Measurements from ENCODE around the gene FXYD1. TPM values are rescaled to one million over a fixed set of nuclear protein-coding genes. Genes with fewer than 3 reads are reported as not detected.

Gene FXYD1
- total and polyA plus RNA-seq, 2 experiments from 2014 or later = 1.5 to 26.8 TPM

DNA sequence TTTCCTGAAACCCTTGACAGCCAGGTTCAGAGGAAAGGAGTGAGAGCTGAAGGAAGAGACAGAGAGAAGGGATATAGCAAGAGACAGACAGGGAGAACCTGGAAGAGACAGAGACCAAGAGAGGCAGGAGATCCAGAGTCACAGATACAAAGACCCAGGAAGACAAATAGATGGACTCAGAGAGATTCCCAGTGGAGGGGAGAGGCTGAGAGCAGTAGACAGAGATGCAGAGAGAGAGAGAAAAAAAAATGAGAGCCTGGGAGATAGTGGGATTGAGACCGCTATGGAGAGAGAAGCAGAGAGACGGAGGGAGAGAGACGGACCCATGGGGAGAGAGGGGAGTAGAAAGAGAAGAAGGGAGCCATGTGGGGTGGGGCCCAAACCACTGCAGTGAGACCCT lies 5.2 kb downstream of the FXYD1 start:
- Mint-ChIP-seq H3K4me1 (peaks cover 36% of the 10 kb centered on the region), H3K4me3 (peak overlapping the region; percentile 76), H3K27me3 (ENCODE audit: insufficient read depth, low read depth, poor library complexity) (peaks cover 38% of the 10 kb centered on the region), H3K36me3 (ENCODE audit: low read depth) (0 out of 3 replicates have a peak, but pooled peaks cover 3% of the 10 kb centered on the region), H3K9me3 (no peaks in the 10 kb centered on the region; the same call in 1 of the 3 replicates), H3K27ac (no peak overlapping the region)
- H3K4me2 ChIP-seq = peak overlapping the region; percentile 90
- no peak for ATAC-seq
- DNase-seq (ENCODE audit: low spot score) = no peak
- TF ChIP-seq EZH2 (IDR thresholded peaks at IDR 0.05; ENCODE audit: low read depth, unreplicated experiment) (no peak), JUNB (IDR thresholded peaks at IDR 0.05; ENCODE audit: unreplicated experiment) (no peak), ZNF114 (CRISPR knock-in tag; IDR thresholded peaks at IDR 0.05) (no peak)
- TF ChIP-seq, protein P1, sequence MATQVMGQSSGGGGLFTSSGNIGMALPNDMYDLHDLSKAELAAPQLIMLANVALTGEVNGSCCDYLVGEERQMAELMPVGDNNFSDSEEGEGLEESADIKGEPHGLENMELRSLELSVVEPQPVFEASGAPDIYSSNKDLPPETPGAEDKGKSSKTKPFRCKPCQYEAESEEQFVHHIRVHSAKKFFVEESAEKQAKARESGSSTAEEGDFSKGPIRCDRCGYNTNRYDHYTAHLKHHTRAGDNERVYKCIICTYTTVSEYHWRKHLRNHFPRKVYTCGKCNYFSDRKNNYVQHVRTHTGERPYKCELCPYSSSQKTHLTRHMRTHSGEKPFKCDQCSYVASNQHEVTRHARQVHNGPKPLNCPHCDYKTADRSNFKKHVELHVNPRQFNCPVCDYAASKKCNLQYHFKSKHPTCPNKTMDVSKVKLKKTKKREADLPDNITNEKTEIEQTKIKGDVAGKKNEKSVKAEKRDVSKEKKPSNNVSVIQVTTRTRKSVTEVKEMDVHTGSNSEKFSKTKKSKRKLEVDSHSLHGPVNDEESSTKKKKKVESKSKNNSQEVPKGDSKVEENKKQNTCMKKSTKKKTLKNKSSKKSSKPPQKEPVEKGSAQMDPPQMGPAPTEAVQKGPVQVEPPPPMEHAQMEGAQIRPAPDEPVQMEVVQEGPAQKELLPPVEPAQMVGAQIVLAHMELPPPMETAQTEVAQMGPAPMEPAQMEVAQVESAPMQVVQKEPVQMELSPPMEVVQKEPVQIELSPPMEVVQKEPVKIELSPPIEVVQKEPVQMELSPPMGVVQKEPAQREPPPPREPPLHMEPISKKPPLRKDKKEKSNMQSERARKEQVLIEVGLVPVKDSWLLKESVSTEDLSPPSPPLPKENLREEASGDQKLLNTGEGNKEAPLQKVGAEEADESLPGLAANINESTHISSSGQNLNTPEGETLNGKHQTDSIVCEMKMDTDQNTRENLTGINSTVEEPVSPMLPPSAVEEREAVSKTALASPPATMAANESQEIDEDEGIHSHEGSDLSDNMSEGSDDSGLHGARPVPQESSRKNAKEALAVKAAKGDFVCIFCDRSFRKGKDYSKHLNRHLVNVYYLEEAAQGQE (IDR thresholded peaks at IDR 0.05; ENCODE audit: unreplicated experiment) = no peak
- H3K27ac ChIP-seq (ENCODE audit: low read depth) = no peak overlapping the region
- peaks cover 20% of the 10 kb centered on the region for H3K27me3 ChIP-seq (ENCODE audit: insufficient read depth)
- H4K20me1 ChIP-seq (replicated peaks; ENCODE audit: insufficient read depth) = 0 out of 2 replicates have a peak, but pooled peaks cover 4% of the 10 kb centered on the region
- H3K9me2 ChIP-seq (ENCODE audit: insufficient read depth) = no peaks in the 10 kb centered on the region
- peaks cover 7% of the 10 kb centered on the region; the same call in 1 of the 2 replicates for H3F3A ChIP-seq (replicated peaks; ENCODE audit: low read depth)
- no peaks in the 10 kb centered on the region for H3K36me3 ChIP-seq (ENCODE audit: insufficient read depth)
- peaks cover 30% of the 10 kb centered on the region for H3K4me1 ChIP-seq (ENCODE audit: insufficient read depth)
- H3K4me3 ChIP-seq = peak overlapping the region; percentile 89
- no peak overlapping the region for H2AFZ ChIP-seq
- H3K79me2 ChIP-seq (replicated peaks; ENCODE audit: insufficient read depth) = no peaks in the 10 kb centered on the region

DNA sequence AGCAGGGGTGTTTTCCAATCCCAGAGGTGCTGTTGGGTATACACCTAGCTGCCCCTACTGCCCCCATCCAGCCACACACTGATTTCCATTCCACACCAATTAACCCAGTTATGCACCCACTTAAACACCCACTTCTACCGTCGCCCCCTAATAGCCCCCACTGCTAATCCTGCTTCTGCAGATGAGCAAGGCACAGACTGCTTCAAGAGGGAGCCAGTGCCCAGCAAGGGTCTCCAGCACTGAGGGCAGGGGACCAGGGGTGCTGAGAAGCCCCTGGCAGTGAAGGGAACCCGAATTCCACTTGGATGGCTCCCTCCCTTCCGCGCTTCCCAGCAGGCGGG lies 5.6 kb downstream of the FXYD1 start:
- H3K4me3 ChIP-seq = peak overlapping the region; percentile 89; the same call in 1 of the 2 replicates
- Mint-ChIP-seq H3K27ac (no peak overlapping the region), H3K4me1 (peaks cover 35% of the 10 kb centered on the region), H3K4me3 (peak overlapping the region; percentile 76; the same call in 2 of the 3 replicates), H3K9me3 (no peaks in the 10 kb centered on the region; the same call in 1 of the 3 replicates), H3K27me3 (ENCODE audit: insufficient read depth, low read depth, poor library complexity) (peaks cover 34% of the 10 kb centered on the region), H3K36me3 (ENCODE audit: low read depth) (0 out of 3 replicates have a peak, but pooled peaks cover 3% of the 10 kb centered on the region)
- no peak for ATAC-seq
- TF ChIP-seq CREB1 (CRISPR knock-in tag; IDR thresholded peaks at IDR 0.05; ENCODE audit: low read depth) (no peak), EZH2phosphoT487 (IDR thresholded peaks at IDR 0.05; ENCODE audit: unreplicated experiment) (no peak), EZH2 (IDR thresholded peaks at IDR 0.05; ENCODE audit: low read depth, unreplicated experiment) (no peak), POLR2AphosphoS5 (IDR thresholded peaks at IDR 0.05; ENCODE audit: low read depth) (no peak), NANOG (IDR thresholded peaks at IDR 0.05; ENCODE audit: borderline replicate concordance) (no peak), JUNB (IDR thresholded peaks at IDR 0.05; ENCODE audit: unreplicated experiment) (no peak)
- TF ChIP-seq, protein P1 (IDR thresholded peaks at IDR 0.05; ENCODE audit: unreplicated experiment) = no peak
- TF ChIP-seq, protein P2, sequence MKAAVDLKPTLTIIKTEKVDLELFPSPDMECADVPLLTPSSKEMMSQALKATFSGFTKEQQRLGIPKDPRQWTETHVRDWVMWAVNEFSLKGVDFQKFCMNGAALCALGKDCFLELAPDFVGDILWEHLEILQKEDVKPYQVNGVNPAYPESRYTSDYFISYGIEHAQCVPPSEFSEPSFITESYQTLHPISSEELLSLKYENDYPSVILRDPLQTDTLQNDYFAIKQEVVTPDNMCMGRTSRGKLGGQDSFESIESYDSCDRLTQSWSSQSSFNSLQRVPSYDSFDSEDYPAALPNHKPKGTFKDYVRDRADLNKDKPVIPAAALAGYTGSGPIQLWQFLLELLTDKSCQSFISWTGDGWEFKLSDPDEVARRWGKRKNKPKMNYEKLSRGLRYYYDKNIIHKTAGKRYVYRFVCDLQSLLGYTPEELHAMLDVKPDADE (IDR thresholded peaks at IDR 0.05) = no peak
- TF ChIP-seq, protein P3, sequence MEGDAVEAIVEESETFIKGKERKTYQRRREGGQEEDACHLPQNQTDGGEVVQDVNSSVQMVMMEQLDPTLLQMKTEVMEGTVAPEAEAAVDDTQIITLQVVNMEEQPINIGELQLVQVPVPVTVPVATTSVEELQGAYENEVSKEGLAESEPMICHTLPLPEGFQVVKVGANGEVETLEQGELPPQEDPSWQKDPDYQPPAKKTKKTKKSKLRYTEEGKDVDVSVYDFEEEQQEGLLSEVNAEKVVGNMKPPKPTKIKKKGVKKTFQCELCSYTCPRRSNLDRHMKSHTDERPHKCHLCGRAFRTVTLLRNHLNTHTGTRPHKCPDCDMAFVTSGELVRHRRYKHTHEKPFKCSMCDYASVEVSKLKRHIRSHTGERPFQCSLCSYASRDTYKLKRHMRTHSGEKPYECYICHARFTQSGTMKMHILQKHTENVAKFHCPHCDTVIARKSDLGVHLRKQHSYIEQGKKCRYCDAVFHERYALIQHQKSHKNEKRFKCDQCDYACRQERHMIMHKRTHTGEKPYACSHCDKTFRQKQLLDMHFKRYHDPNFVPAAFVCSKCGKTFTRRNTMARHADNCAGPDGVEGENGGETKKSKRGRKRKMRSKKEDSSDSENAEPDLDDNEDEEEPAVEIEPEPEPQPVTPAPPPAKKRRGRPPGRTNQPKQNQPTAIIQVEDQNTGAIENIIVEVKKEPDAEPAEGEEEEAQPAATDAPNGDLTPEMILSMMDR (conservative IDR thresholded peaks at IDR 0.05; ENCODE audit: low read depth in 2 of 2) = no peak
- H3K9me2 ChIP-seq (ENCODE audit: insufficient read depth) = no peaks in the 10 kb centered on the region
- H2AFZ ChIP-seq = no peak overlapping the region
- peaks cover 7% of the 10 kb centered on the region; the same call in 1 of the 2 replicates for H3F3A ChIP-seq (replicated peaks; ENCODE audit: low read depth)
- peak overlapping the region; percentile 90 for H3K4me2 ChIP-seq
- H3K36me3 ChIP-seq (ENCODE audit: insufficient read depth) = no peaks in the 10 kb centered on the region
- 0 out of 2 replicates have a peak, but pooled peaks cover 4% of the 10 kb centered on the region for H4K20me1 ChIP-seq (replicated peaks; ENCODE audit: insufficient read depth)
- H3K4me1 ChIP-seq (ENCODE audit: insufficient read depth) = peaks cover 30% of the 10 kb centered on the region
- H3K79me2 ChIP-seq (replicated peaks; ENCODE audit: insufficient read depth) = no peaks in the 10 kb centered on the region
- H3K27ac ChIP-seq (ENCODE audit: low read depth) = no peak overlapping the region
- DNase-seq (ENCODE audit: low spot score) = no peak
- peaks cover 20% of the 10 kb centered on the region for H3K27me3 ChIP-seq (ENCODE audit: insufficient read depth)
